Parathyroid adenoma (tissue), 2 donors: Measurements from ENCODE around the gene TANGO2.

Source experiments
- H2AFZ ChIP-seq: fragments of 300-600 bp; sonication (generic); one replicate; pipeline ENCODE4 v1.7.0; 2017; ENCODE audit warnings: antibody characterized with exemption, mild to moderate bottlenecking
- H3K27ac ChIP-seq: fragments of 300-600 bp; sonication (generic); one replicate; pipeline ENCODE4 v1.7.0; 2017
- H3K27me3 ChIP-seq: fragments of 300-600 bp; sonication (generic); one replicate; pipeline ENCODE4 v1.7.0; 2017; ENCODE audit warnings: low read length; ENCODE audit not compliant: control insufficient read depth, insufficient read depth
- H3K36me3 ChIP-seq: fragments of 300-600 bp; sonication (generic); one replicate; pipeline ENCODE4 v1.7.0; 2017; ENCODE audit warnings: low read length; ENCODE audit not compliant: control insufficient read depth, insufficient read depth
- H3K4me1 ChIP-seq: fragments of 300-600 bp; sonication (generic); one replicate; pipeline ENCODE4 v1.7.0; 2017; ENCODE audit warnings: control low read depth
- H3K4me2 ChIP-seq: fragments of 300-600 bp; sonication (generic); one replicate; pipeline ENCODE4 v1.7.0; 2017; ENCODE audit warnings: low read length
- H3K4me3 ChIP-seq: fragments of 300-600 bp; sonication (generic); one replicate; pipeline ENCODE4 v1.7.0; 2017; ENCODE audit warnings: low read depth, low read length
- H3K79me2 ChIP-seq: fragments of 300-600 bp; sonication (generic); one replicate; pipeline ENCODE4 v1.7.0; 2017; ENCODE audit warnings: control low read depth
- H3K9ac ChIP-seq: fragments of 300-600 bp; sonication (generic); one replicate; pipeline ENCODE4 v1.7.0; 2017; ENCODE audit warnings: mild to moderate bottlenecking
- H3K9me3 ChIP-seq: fragments of 300-600 bp; sonication (generic); one replicate; pipeline ENCODE4 v1.7.0; 2017; ENCODE audit warnings: low read length; ENCODE audit not compliant: control insufficient read depth
- TF ChIP-seq, protein P1 (sequence below): fragments of 300-600 bp; sonication (generic); IDR thresholded peaks from one replicate; pipeline ENCODE4 v1.7.0; 2017; ENCODE audit warnings: antibody characterized with exemption, mild to moderate bottlenecking
- donor health status: primary hyperparathyroidism.

TANGO2 gene

GRCh38 chr22:20089977-20090729 lies 69.2 kb downstream of the TANGO2 start:
- no peaks in the 10 kb centered on the region for H3K9me3 ChIP-seq
- H3K4me2 ChIP-seq = no peak overlapping the region
- no peak overlapping the region for H3K9ac ChIP-seq
- peaks cover 16% of the 10 kb centered on the region for H3K79me2 ChIP-seq
- H3K4me3 ChIP-seq = no peak overlapping the region
- H3K4me1 ChIP-seq = no peaks in the 10 kb centered on the region
- no peaks in the 10 kb centered on the region for H3K36me3 ChIP-seq
- TF ChIP-seq, protein P1, sequence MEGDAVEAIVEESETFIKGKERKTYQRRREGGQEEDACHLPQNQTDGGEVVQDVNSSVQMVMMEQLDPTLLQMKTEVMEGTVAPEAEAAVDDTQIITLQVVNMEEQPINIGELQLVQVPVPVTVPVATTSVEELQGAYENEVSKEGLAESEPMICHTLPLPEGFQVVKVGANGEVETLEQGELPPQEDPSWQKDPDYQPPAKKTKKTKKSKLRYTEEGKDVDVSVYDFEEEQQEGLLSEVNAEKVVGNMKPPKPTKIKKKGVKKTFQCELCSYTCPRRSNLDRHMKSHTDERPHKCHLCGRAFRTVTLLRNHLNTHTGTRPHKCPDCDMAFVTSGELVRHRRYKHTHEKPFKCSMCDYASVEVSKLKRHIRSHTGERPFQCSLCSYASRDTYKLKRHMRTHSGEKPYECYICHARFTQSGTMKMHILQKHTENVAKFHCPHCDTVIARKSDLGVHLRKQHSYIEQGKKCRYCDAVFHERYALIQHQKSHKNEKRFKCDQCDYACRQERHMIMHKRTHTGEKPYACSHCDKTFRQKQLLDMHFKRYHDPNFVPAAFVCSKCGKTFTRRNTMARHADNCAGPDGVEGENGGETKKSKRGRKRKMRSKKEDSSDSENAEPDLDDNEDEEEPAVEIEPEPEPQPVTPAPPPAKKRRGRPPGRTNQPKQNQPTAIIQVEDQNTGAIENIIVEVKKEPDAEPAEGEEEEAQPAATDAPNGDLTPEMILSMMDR = no peak
- no peak overlapping the region for H2AFZ ChIP-seq
- no peak overlapping the region for H3K27ac ChIP-seq
- H3K27me3 ChIP-seq = no peaks in the 10 kb centered on the region

DNA sequence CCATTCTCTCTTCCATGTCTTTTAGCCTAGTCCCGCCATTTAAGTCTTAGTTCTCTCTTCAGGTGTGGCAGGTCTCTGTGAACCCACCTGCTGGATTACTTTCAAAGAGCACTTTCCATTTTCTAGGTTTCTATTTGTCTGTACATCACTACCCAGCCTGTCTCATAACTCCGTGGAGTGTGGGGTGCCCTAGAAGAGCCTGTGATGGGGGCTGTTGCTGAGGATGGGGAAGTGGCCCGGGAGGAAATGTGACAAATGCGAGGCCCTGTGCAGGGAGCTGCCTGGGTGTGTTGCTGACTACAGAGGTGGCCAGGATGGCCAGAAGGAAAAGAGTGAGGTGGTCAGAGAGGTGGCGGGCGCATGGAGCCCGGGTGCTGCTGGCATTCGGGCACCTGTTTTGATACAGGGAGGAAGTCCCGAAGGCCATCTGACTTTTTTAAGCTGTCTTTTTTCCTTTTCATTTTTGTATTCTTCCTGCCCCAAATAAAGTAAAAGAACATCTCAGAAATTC lies 69.9 kb downstream of the TANGO2 start:
- H3K27me3 ChIP-seq = no peaks in the 10 kb centered on the region
- H3K4me1 ChIP-seq = no peaks in the 10 kb centered on the region
- H3K27ac ChIP-seq = no peak overlapping the region

GRCh38 chr22:20091690-20092476 lies 71.0 kb downstream of the TANGO2 start:
- peaks cover 7% of the 10 kb centered on the region for H3K79me2 ChIP-seq
- no peak overlapping the region for H3K27ac ChIP-seq
- no peak overlapping the region for H3K4me3 ChIP-seq
- no peak overlapping the region for H2AFZ ChIP-seq
- H3K4me1 ChIP-seq = no peaks in the 10 kb centered on the region
- no peak overlapping the region for H3K4me2 ChIP-seq
- no peaks in the 10 kb centered on the region for H3K36me3 ChIP-seq
- TF ChIP-seq, protein P1 = no peak
- no peak overlapping the region for H3K9ac ChIP-seq
- H3K27me3 ChIP-seq = no peaks in the 10 kb centered on the region
- no peaks in the 10 kb centered on the region for H3K9me3 ChIP-seq

More for the DNA sequence above, 69.9 kb downstream of the TANGO2 start:
- no peak overlapping the region for H2AFZ ChIP-seq
- no peak overlapping the region for H3K4me3 ChIP-seq
- H3K79me2 ChIP-seq = peaks cover 13% of the 10 kb centered on the region
- no peak overlapping the region for H3K4me2 ChIP-seq
- TF ChIP-seq, protein P1 = no peak
- H3K9me3 ChIP-seq = no peaks in the 10 kb centered on the region
- H3K9ac ChIP-seq = no peak overlapping the region
- no peaks in the 10 kb centered on the region for H3K36me3 ChIP-seq

GRCh38 chr22:20092477-20092854 lies 71.6 kb downstream of the TANGO2 start:
- Histone ChIP-seq H3K36me3 (no peaks in the 10 kb centered on the region), H3K4me3 (no peak overlapping the region), H3K27ac (no peak overlapping the region), H3K4me2 (no peak overlapping the region), H3K79me2 (peaks cover 2% of the 10 kb centered on the region), H2AFZ (no peak overlapping the region), H3K9ac (no peak overlapping the region), H3K9me3 (no peaks in the 10 kb centered on the region), H3K4me1 (no peaks in the 10 kb centered on the region), H3K27me3 (no peaks in the 10 kb centered on the region)
- TF ChIP-seq, protein P1 = no peak
